M059J (cell line): ENCODE measurements around the gene PIGL. TPM values are rescaled to one million over a fixed set of nuclear protein-coding genes. Genes with fewer than 3 reads are reported as not detected.
A peak's percentile ranks its signal among the peaks of the same experiment; 100 is the strongest.
"Not testable (repeated sequence)": the region's sequence is repeated elsewhere in the genome, so short reads cannot be mapped to it uniquely, and the experiment has no call there.

Experiments used
- DNase-seq: peaks from one replicate; pipeline ENCODE4 v3.0.0-alpha.2; 2012; ENCODE audit warnings: low read depth
- total RNA-seq: library from RNA; depleted of rRNA; stranded (reverse); fragments of >200 nt; shearing (Covaris generic); gene quantifications from 2 replicates; pipeline ENCODE4 v1.2.3, GENCODE V29; 2014

PIGL gene
- total RNA-seq, 1 experiment from 2014 or later: 11.7 TPM

DNA sequence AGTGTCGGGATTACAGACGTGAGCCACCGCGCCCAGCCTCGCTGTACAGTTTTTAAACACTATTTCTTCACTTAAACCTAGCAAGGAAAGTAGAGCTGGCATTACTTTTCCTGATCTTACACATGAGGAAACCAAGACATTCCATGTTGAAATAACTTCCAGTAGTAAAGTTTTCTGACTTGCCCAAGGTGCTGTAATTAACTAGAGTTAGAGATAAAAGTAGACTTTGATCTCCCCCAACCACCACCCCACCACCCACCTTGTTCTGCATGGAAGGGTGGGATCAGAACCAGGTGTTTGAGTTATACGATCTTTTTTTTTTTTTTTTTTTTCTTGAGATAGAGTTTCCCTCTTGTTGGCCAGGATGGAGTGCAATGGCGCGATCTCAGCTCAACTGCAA, 89.2 kb downstream of the PIGL start:
- no peak for DNase-seq

DNA sequence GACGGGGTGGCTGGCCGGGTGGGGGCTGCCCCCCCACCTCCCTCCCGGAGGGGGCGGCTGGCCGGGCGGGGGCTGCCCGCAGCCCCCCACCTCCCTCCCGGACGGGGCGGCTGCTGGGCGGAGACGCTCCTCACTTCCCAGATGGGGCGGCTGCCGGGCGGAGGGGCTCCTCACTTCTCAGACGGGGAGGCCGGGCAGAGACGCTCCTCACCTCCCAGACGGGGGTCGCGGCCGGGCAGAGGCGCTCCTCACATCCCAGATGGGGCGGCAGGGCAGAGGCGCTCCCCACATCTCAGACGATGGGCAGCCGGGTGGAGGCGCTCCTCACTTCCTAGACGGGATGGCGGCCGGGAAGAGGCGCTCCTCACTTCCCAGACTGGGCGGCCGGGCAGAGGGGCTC, 95.1 kb downstream of the PIGL start:
- DNase-seq: not testable (repeated sequence)

DNA sequence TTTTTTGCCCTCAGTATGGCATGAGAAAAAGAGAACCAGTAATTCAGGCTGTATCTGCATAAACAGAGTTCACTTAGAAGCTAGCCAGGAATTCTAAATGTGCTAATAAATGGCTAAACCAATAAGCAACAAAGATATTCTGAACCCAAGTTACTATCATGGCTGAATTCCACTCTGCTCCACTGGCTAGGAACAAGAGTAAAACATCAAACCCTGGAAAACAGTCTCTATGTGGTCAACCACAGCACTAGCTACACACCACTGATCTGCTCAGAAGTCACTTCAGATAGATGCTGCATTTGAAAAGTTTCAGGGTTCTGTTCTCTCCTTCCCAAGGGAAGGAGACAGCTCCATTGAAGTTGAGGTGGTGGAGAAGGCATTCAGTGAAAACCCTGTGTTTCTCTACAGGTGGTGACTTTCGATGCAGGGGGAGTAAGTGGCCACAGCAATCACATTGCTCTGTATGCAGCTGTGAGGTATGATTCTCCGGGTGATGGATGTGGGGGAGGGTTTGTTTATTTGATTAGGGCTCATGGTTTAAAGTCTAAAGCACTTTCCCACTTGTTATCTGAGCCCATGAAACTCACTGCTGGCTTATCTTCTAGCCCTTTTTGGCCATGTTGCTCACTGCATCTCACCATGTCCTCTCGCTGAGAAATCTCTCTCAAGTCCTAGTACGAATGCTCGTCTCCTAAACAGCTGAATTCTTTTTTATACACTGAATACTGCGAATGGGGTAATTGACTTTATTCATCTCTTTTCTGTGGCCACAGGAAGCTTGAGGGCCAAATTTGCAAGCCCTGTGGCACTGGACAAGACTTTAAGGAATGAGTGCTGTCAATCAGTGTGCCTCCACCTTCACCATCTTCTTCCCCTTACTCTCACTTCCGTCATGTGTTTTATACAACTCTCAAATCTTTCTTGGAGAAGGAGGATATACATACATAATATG, 96.4 kb downstream of the PIGL start:
- DNase-seq: no peak

DNA sequence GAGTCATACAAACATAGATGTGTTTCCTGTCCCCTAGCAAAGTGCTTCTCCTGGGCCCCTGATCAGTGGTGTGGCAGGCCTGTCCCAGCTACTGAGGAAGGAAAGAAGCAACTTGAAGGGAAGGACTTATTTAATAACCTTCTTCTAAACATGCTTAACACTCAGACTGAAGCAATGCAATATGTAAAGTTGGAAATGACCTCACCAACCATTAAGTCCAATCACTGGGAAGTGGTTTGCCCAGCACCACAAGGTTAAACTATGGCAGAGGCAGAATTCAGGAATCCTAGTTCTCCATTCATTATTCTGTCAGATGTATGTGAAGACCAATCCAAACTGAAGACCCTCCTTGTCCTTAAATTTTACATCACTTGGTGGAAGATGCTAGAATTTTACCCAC, 97.2 kb downstream of the PIGL start:
- DNase-seq: no peak

DNA sequence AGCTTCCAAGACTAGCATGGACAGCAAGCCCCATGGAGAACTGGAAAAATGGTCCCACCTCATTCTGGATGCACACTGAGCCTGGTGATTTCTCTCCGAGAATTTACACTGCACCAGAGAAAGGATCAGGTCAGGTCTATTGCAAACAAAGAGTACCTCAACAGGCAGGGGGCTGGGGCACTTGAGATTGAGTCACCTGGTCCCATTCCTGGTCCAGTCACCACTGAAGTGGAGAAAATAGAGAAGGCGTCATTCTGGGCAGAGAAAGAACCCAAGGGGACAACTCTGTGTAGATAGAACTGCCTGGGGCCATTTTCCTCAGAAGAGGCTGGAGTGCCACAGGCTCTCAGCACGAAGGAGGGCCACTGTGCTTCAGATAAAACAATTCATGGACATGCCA, 97.8 kb downstream of the PIGL start:
- no peak for DNase-seq

DNA sequence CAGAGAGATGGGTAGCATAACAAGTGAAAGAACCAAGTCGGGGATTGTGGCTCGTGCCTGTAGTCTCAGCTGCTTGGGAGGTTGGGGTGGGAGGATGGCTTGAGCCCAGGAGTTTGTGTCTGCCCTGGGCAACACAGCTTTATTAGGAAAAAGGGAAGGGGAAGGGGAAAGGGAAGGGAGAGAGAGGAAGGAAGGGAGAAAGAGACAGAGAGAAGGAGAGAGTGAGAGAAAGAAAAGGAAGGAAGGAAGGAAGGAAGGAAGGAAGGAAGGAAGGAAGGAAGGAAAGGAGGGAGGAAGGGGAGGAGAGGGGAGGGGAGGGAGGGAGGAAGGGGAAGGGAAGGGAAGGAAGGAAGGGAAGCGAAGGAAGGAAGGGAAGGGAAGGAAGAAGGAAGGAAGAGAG, 103.0 kb downstream of the PIGL start:
- DNase-seq: no peak

DNA sequence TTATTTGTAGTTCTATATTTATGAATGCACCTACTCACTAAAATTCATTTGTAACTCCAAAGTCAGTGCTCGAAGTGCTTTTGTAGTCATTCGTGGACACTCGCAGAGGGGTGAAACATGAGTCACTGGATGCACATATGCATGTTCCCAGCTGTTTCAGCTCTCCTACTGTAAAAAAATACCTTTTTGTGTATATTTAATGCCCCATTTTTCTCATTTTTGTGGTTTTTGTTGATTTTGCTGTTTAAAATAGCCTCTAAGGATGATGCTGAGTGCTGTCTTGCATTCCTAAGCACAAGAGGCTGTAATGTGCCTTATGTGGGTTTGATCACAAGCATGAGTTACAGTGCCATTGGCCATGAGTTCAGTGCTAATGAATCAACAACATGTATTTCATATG, 105.6 kb downstream of the PIGL start:
- DNase-seq: peak; percentile 65

DNA sequence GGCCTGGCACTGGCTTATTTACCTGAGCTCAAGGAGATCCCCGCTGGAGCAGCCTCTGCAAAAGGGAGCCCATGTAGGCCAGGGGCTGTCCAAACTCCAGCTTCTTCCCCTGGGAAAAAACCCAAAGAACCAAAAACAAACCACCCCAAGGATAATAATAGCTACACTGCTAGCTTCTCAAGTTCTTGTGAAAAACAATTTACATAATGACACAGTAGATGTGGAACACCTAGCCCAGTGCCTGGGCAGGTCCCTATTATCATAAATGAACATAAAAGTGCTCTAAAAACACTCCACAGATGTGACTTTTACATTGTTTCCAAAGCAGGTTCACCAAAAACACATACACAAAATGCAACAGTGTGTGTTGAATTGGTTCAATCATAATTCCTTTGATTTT, 109.0 kb downstream of the PIGL start:
- DNase-seq: no peak

DNA sequence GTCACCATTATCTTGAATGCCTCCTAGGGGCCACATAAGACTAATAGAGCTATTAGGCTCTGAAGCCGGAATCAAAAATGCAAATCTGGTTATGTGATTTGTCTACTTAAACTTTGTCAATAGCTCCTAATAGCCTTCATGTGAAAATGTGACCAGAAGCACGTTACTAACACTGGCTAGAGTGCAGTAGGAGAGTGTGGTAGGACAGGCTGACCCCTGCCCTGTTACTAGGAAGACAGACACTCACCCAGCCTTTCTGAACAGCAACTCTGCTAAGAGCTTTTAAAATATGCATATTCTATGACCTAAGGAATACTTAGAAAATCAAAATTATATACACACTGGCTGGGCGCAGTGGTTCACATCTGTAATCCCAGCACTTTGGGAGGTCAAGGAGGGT, 110.0 kb downstream of the PIGL start:
- no peak for DNase-seq

DNA sequence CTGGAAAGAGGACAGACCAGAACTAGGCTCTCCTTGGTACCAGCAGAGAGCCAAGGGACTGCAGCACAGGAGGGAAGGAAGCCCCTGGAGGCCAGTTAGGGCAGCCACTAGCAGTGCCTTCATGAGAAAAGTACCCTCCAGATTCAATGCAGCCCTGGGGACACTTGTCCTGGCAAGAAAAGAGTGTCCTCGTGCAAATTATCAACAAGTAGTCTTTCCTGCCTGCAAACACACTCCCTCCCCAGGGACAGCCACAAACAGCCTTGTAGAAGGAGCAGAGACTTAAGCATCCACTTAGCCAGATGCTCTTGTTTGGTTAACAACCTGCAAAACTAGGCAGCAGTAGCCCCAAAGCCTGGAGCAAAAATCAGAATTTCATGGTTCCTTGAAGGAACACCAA, 112.0 kb downstream of the PIGL start:
- peak; percentile 22 for DNase-seq

DNA sequence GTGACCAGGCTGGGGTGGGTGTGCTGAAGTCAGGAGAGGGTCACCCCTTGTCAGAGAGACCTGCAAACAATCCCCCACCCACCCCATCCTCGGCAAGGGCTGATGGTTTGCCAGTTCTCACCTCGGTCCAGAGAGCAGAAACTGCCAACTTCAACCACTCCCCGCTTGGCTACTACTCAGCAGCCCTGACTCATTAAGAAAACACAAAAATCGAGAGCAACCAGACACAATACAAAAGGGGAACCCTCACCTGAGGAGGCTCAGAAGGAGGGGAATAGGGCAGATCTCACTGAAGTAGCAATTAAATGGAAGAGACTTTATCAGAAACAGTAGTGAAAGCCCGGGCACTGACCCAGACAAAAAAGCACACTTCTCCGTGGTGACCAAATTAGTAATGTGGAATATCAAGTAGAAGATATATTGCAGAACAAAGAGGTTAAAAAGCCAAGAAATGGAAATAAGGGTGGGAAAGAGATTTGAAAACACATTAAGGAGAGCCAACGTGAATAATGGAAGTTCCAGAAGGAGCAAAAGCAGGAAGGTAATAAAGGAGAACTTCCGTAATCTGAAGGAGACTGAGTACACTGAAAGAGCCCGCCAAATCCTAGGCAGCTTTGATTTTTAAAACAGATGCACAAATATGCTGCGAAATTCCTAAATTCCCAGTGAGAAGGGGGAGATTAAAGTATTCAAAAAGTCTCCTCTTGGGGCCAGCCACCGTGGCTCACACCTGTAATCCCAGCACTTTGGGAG, 112.7 kb downstream of the PIGL start:
- peak; percentile 64 for DNase-seq

DNA sequence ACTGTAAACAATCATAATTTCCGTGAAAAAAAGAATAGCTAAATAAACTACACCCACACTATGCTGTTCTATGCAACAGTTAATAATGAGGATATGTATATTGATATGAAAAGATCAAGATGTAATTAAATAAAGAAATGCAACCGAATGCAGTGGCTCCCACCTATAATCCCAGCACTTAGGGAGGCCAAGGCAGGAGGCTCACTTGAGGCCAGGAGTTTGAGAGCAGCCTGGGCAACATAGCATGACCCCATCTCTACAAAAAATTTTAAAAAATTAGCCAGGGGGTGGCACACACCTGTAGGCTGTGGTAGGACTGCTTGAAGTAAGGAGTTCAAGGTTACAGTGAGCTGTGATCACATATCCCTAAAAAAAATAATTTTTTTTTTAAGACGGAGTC, 121.4 kb downstream of the PIGL start:
- DNase-seq: no peak

DNA sequence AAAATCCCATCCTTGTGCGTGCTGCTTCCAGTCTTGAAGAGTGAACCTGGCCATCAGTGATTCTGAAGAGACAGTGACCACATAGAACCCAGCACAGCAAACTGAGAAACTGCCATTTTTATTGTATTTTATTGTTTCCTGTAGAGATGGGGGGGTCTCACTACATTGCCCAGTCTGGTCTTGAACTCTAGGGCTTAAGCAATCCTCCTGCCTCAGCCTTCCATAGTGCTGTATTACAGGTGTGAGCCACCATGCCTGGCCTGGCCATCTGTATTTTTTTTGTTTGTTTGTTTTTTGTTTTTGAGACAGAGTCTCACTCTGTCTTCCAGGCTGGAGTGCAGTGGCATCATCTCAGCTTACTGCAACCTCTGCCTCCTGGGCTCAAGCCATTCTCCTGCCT, 122.4 kb downstream of the PIGL start:
- no peak for DNase-seq

DNA sequence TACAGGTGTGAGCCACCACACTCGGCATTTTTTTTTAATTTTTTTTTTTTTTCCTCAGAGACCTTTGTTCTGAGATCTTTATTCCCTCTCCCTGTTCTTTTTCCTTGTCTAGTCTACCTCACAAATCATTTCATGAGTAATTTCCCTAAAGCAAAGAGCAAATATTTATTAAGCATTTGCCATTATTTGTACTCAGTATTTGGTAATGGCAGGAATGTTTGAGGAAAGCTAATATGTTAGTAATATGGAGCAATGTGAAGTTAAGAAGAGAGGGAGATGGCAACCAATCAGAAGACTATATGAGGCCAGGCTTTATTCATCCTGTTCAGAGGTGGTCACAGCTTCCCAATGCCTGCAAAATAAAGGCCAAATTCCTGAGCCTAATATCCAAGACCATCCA, 122.9 kb downstream of the PIGL start:
- no peak for DNase-seq

DNA sequence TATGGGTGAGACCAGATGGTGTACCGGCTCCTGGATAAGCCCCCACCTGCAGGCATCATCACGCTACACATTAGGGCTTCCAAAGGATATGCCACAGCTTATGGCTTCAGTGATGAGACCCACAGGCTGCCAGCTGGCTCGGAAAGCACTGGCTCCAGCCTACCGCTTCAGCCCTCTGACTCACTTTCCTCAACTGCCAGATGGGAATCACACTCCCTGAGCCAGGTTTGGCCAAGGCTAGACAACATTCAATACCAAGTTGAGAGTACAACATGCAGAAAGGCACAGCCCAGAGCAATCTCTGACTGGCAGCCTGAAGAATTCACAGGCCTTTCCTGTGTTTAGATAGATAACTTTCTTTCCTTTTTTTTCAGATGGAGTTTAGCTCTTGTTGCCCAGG, 126.0 kb downstream of the PIGL start:
- peak; percentile 28 for DNase-seq

DNA sequence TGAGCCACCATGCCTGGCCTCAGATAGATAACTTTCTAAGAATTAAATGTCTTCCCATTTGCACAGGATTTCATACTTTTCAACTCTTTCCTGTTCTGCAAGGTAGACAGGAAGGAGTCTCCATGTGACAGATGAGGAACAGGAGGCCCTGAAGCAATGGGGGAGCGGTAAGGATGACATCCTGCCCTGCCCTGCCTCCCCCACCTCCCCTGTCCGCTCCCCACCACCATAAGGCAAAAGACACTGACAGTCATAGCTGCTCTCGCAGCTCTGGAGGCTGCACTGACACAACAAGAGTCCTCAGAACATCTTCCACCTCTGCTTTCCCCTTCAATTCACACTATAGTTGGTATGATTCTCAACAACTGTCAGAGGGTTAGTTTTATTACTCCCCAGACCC, 126.6 kb downstream of the PIGL start:
- no peak for DNase-seq

DNA sequence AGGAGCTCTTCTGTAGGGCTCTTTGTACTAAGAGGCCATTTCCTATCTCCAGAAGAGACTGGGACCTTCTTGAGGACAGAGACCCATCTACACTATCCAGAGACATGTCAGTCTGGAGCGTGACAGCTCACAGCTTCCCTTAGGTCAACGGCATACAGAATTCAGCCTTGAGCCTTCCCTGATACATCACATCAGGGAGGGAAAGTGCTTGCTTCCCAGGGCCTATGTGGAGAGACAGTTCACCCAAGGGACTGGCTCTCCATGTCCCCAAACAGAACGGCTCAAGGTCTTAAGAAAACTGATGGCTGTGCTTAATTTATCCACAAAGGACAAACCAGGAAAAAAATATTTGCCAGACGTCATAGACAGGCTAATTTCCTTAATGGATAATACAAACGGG, 128.6 kb downstream of the PIGL start:
- DNase-seq: no peak

DNA sequence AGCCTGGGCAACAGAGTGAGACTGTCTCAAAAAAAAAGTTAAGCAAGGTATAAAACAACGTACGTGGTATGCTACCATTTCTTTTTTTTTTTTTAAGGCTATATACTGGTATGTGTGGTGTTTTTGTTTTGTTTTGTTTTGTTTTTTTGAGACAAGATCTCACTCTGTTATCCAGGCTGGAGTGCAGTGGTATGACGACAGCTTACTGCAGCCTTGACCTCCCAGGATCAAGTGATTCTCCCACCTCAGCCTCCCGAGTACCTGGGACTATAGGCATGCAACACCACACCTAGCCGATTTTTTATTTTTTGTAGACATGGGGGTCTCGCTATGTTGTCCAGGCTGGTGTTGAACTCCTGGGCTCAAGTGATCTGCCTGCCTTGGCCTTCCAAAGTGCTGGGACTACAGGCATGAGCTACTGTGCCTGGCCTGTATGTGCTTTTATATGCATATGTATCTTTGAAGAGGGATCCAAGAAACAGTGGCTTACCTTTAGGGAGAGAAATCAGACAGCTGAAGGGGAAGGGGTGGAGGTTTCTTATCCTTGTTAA, 129.8 kb downstream of the PIGL start:
- DNase-seq: no peak

DNA sequence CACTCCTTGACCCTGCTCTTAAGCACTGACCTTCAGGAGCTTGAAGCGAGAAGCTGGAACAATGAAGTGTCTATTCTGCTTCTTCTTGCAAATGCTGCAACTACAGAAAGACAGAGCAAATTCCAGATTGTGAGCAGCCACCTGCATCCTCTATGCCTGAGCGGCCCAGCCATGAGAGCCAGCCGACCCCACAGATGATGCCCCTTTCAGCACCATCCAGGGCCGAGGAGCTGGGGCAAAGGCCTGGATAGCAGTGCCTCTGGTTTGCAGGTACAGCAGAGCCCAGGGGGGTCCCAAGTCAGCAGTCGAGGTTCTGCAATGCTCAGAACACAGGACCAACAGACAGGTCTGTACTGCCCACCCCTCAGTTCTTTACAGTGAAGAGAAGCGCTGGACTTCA, 131.6 kb downstream of the PIGL start:
- DNase-seq: no peak

DNA sequence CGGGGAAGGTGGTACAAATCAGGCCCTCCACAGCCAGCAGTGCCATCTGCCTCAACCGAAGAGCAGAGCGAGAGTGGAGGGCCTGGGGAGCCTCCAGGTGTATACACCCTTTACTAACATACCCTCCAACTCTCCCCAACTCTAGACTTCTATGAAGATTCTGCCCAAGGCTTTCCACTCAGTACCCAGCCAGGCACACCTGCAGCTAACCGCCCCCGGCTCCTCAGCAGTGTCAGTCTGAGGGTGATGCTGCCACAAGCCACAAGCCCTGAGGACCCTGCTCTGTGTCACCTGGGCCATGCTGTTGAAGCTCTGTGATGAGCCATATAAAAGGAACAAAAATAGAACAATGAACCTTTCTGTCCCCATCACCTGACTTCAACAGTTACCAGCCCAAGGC, 132.4 kb downstream of the PIGL start:
- DNase-seq: no peak

DNA sequence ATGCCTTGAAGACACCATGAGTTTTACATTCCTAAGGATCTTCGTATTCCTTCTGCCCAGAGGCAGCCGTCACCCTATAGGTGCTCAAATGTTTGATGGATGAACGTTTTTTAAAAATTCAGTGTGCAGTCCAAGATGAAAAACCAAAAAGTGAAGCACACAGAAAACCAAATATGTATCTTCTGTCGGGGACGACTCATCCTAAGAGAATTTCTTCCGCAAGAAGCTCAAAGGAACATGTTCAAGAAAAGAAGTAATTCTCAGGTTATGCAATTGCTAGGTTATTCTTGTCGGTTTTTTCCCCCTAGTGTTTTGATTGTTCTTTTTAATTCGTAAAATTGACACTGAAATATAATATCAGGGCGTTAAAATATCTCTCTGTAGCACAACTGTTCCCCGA, 134.8 kb downstream of the PIGL start:
- DNase-seq: no peak

DNA sequence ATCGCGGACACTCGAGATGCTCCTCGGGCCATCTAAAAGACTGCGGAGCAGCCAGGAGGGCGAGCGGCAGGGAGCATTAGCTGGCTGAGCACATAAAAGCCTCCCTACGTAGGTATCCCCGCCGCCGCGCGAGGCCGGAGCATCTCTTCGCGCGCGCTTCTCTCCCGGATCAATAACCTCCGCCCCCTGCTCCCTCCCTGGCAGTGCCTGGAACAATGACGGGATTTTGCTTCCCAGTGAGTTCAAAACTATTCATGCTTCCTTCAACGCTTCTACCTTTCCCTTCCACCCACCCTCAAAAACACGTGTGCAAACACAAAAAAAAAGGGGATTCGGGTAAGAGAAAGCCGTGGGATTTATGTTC, 135.3 kb downstream of the PIGL start:
- DNase-seq: peak; percentile 8
